PC-9 (cell line): ENCODE measurements around the gene TGM1.

ENCODE experiments used
- CTCF ChIP-seq: fragments of 200-600 bp; sonication (generic); conservative IDR thresholded peaks from 2 replicates; pipeline ENCODE4 v1.6.1; 2017; ENCODE audit warnings: mixed run types, antibody characterized with exemption, mild to moderate bottlenecking, moderate library complexity
- EZH2 ChIP-seq: fragments of 200-600 bp; sonication (generic); IDR thresholded peaks from 2 replicates; pipeline ENCODE4 v1.8.0; 2017; ENCODE audit warnings: antibody characterized with exemption, low read depth

- TF ChIP-seq CTCF (no peak), EZH2 (no peak)
Measured at GRCh38 chr14:24289649-24290280, 26.8 kb upstream of the TGM1 start.
